Tibial artery (tissue), 4 donors: ENCODE data around the gene ZDHHC11.
"Not testable (repeated sequence)": the region's sequence is repeated elsewhere in the genome, so short reads cannot be mapped to it uniquely, and the experiment has no call there.

Experiments used
- DNase-seq, 2 donors: peaks; one replicate each; pipeline ENCODE4 v3.0.0-alpha.2; 2019
- H3K27ac ChIP-seq, 2 donors: fragments of 200-600 bp; sonication (generic) in 1 of 2; 1 replicate in 1 of 2; 2 replicates in 1 of 2; pipeline ENCODE4 v1.5.1; 2018 to 2019; ENCODE audit warnings: mild to moderate bottlenecking in 1 of 2
- H3K27me3 ChIP-seq, 2 donors: fragments of 200-600 bp; sonication (generic) in 1 of 2; one replicate each; pipeline versions ENCODE4 v1.5.1 to v1.6.0; 2016 to 2019
- H3K36me3 ChIP-seq, 3 donors: fragments of 200-600 bp; sonication (generic) in 2 of 3; one replicate each; pipeline ENCODE4 v1.5.1; 2016 to 2019; ENCODE audit warnings: mild to moderate bottlenecking in 2 of 3
- H3K4me1 ChIP-seq, 4 donors: fragments of 200-600 bp; sonication (generic) in 2 of 4; 1 replicate in 3 of 4; 2 replicates in 1 of 4; pipeline ENCODE4 v1.5.1; 2016 to 2019
- H3K4me3 ChIP-seq, 2 donors: fragments of 200-600 bp; sonication (generic) in 1 of 2; 1 replicate in 1 of 2; 2 replicates in 1 of 2; pipeline ENCODE4 v1.5.1; 2018 to 2019; ENCODE audit warnings: mild to moderate bottlenecking in 2 of 2
- H3K9me3 ChIP-seq, 3 donors: fragments of 200-600 bp; sonication (generic) in 1 of 3; one replicate each; pipeline ENCODE4 v1.5.1; 2016 to 2019
- intact Hi-C: fragments of 100-400 bp; cut with DNase I; formaldehyde crosslinking; loops from one replicate; pipeline ENCODE4 v1.15.0; 2023; ENCODE audit warnings: low total_unique reads
- TF ChIP-seq, protein P1 (sequence below), 2 experiments: fragments of 200-600 bp in 1 of 2; fragments of 450-650 bp in 1 of 2; IDR thresholded peaks; one replicate each; pipeline ENCODE4 v1.5.1; 2017 to 2019; ENCODE audit warnings: antibody characterized with exemption in 2 of 2, mild to moderate bottlenecking in 1 of 2, moderate library complexity in 1 of 2

Gene ZDHHC11

DNA sequence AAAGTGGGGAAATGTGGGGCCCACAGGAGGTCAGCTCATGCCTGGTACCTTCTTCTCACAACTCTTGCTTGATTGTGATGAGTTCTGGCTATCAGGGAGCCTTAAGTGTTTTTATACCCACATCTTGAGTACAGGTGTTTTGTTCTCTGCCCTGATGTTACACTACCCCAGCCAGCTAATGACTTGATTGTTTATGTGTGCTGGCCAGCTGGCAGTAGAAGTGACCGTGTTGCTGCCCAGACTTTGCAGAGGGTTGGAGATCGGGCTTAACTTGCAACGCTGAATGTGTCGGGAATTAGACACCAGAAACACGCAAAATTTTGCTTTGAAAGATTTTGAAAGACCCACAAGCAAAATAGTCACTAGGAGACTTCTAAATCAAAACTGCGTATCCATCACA, 49.3 kb downstream of the ZDHHC11 start:
- Histone ChIP-seq H3K27me3 (no peaks in the 10 kb centered on the region), H3K4me1 (no peaks in the 10 kb centered on the region), H3K9me3 (peaks cover 0 to 10% (median 4%) of the 10 kb centered on the region in 3 donors), H3K36me3 (no peaks in the 10 kb centered on the region), H3K27ac (no peak overlapping the region), H3K4me3 (no peak overlapping the region)
- DNase-seq, result no peak
- intact Hi-C loops, result no loop called here
- TF ChIP-seq, protein P1, sequence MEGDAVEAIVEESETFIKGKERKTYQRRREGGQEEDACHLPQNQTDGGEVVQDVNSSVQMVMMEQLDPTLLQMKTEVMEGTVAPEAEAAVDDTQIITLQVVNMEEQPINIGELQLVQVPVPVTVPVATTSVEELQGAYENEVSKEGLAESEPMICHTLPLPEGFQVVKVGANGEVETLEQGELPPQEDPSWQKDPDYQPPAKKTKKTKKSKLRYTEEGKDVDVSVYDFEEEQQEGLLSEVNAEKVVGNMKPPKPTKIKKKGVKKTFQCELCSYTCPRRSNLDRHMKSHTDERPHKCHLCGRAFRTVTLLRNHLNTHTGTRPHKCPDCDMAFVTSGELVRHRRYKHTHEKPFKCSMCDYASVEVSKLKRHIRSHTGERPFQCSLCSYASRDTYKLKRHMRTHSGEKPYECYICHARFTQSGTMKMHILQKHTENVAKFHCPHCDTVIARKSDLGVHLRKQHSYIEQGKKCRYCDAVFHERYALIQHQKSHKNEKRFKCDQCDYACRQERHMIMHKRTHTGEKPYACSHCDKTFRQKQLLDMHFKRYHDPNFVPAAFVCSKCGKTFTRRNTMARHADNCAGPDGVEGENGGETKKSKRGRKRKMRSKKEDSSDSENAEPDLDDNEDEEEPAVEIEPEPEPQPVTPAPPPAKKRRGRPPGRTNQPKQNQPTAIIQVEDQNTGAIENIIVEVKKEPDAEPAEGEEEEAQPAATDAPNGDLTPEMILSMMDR (IDR thresholded peaks at IDR 0.05), result no peak

GRCh38 chr5:801055-801454, 49.7 kb downstream of the ZDHHC11 start:
- H3K27me3 ChIP-seq, intact Hi-C loops, H3K27ac ChIP-seq: not testable (repeated sequence)

GRCh38 chr5:798505-799138, 52.2 kb downstream of the ZDHHC11 start:
- H3K9me3 ChIP-seq, H3K27me3 ChIP-seq, H3K4me1 ChIP-seq, H3K4me3 ChIP-seq, H3K36me3 ChIP-seq, intact Hi-C loops, H3K27ac ChIP-seq, DNase-seq: not testable (repeated sequence)

More at GRCh38 chr5:801055-801454, 49.7 kb downstream of the ZDHHC11 start:
- not testable (repeated sequence) for DNase-seq, H3K9me3 ChIP-seq, H3K4me1 ChIP-seq, H3K4me3 ChIP-seq, H3K36me3 ChIP-seq

DNA sequence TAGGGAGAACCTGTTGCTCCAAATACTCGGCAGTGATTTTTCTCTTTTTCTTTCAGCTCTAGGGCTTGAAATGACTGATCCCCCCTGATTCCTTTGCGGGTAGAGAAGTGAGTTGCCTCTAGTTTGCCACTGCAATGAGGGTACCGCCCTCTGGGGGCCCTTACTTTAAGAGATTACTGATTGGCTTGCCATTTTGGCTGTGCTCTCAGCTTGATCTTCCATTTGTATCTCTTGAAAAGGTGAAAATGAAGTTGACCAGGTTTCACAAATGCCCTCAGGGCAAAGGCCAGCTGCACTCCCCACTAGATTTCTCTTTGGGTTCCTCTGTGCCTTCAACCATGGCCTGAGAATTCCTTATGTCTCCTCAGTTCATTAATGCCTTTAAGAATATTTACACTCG, 52.8 kb downstream of the ZDHHC11 start:
- H3K27me3 ChIP-seq, DNase-seq, H3K4me3 ChIP-seq, H3K27ac ChIP-seq, H3K36me3 ChIP-seq, H3K9me3 ChIP-seq, intact Hi-C loops, H3K4me1 ChIP-seq: not testable (repeated sequence)

GRCh38 chr5:795873-796272, 54.9 kb downstream of the ZDHHC11 start:
- H3K27me3 ChIP-seq, H3K4me1 ChIP-seq, H3K36me3 ChIP-seq, H3K27ac ChIP-seq, DNase-seq, intact Hi-C loops, H3K4me3 ChIP-seq: not testable (repeated sequence)
- H3K9me3 ChIP-seq, result peaks cover 0 to 12% (median 0%) of the 10 kb centered on the region in 3 donors

DNA sequence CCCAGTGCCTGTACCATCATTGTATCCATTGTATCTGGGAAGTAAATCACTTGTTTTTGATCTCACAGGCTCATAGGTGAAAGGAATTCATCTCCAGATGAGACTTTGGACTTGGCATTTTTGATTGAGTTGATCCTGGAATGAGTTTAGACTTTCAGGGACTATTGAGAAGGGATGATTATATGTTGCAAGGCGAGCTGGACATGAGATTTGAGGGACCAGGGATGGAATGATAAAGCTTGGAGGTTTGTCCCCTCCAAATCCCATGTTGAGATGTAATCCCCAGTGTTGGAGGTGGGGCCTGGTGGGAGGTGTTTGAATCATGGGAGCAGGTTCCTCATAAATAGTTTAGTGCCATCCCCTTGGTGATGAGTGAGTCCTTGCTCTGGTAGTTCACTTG, 55.8 kb downstream of the ZDHHC11 start:
- H3K4me3 ChIP-seq, DNase-seq, H3K4me1 ChIP-seq, intact Hi-C loops, H3K36me3 ChIP-seq, H3K27ac ChIP-seq, H3K27me3 ChIP-seq: not testable (repeated sequence)
- H3K9me3 ChIP-seq, result peaks cover 0 to 12% (median 0%) of the 10 kb centered on the region in 3 donors

DNA sequence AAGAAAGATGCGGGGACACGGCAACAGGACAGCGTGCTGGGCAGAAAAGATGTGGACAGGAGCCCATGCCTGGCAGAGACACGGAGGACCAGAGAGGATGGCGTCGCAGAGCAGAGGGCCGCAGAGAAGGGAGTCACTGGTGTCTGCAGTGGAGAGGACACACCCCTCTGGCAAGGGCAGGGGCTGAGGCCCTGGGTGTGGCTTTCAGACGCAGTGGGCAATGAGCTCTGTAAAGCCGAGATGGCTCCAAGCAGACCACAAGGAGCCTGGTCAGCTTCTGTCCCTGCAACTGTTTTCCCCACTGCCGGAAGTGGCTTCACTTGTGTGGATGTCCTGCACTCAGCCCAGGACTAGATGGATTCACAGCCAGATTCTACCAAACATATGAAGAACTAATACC, 62.1 kb downstream of the ZDHHC11 start:
- H3K27ac ChIP-seq, intact Hi-C loops, H3K9me3 ChIP-seq, H3K36me3 ChIP-seq, DNase-seq, H3K27me3 ChIP-seq, H3K4me3 ChIP-seq: not testable (repeated sequence)
- H3K4me1 ChIP-seq, result peaks cover 0 to 19% (median 9%) of the 10 kb centered on the region in 4 donors

DNA sequence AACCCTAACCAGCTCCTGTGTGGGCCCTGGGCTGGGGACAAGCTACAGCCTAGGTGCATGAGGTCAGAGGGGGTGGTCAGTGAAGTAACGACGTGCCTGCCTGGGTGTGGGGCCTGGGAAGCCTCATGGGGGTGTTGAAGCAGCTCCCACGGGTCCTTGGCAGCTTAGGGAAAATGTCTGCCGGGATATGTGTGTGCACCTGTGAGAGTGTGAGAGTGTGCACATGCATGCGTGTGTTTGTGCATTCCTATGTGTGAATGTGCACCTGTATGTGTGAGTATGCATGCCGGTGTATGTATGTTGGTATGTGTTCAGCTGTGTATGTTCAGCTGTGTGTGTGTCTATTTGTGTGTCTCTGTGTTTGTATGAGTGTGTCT, 62.9 kb downstream of the ZDHHC11 start:
- DNase-seq, H3K27ac ChIP-seq, H3K27me3 ChIP-seq, H3K4me3 ChIP-seq, H3K9me3 ChIP-seq, intact Hi-C loops, H3K36me3 ChIP-seq: not testable (repeated sequence)
- H3K4me1 ChIP-seq, result peaks cover 0 to 28% (median 16%) of the 10 kb centered on the region in 4 donors

- H3K9me3 ChIP-seq, H3K27ac ChIP-seq, DNase-seq, H3K36me3 ChIP-seq, H3K4me3 ChIP-seq, H3K27me3 ChIP-seq, intact Hi-C loops: not testable (repeated sequence)
- peaks cover 0 to 28% (median 16%) of the 10 kb centered on the region in 4 donors for H3K4me1 ChIP-seq
These were observed 63.4 kb downstream of the ZDHHC11 start for GRCh38 chr5:787224-787856.

- H3K4me1 ChIP-seq, result peaks cover 0 to 28% (median 16%) of the 10 kb centered on the region in 4 donors
- H3K36me3 ChIP-seq, intact Hi-C loops, H3K9me3 ChIP-seq, H3K27me3 ChIP-seq: not testable (repeated sequence)
- peak overlapping the region; percentile 58 to 71 for H3K4me3 ChIP-seq
- peak in 1 of 2 donors; percentile 69 for DNase-seq
- peak overlapping the region in 1 of 2 donors; percentile 5 for H3K27ac ChIP-seq
These were observed 65.5 kb downstream of the ZDHHC11 start for GRCh38 chr5:785181-785705.

DNA sequence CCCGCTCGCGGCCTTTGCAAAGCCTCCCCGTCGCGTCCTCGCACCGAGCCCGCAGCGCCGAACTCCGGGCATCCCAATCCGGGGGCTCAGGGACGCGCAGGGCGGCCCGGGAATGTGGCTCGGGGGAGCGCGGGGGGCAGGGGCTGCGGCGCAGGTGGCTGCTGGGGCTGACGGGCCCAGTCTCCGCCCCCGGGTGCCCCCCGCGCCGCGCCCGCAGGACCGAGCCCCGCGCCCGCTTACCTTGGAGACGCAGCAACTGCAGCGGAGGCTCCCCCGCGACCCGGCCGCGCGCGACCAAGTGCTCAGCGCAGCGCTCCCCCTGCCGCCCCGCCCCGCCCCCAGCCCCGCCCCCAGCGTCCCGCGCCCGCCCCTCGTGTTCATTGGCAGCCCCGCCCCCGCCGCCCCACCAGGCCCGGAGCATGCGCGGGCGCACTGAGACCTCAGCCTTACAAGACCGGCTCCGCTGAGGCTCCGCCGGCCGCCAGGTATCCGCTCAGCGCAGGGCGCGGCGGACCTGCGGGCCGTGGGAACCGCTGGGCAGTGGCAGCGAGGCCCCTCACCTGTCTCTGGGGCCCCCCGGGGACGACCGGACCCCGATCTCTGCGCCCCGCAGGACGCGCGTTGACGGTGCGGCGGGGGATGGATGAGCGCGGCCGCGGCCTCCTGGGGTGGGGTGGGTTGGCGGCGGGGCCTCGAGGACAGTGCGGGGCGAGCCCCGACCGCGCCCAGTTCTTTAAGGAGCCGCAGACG, 66.2 kb downstream of the ZDHHC11 start, which contains the start of gene ZDHHC11B:
Gene ZDHHC11B (minus strand): TSS at position 302 of the 750 bp plus-strand sequence. CDS start 17,810 bp downstream, outside the sequence.
- H3K9me3 ChIP-seq, H3K27me3 ChIP-seq, H3K36me3 ChIP-seq: not testable (repeated sequence)
- DNase-seq, result peak; percentile 91 to 92
- peaks cover 0 to 28% (median 16%) of the 10 kb centered on the region in 4 donors for H3K4me1 ChIP-seq
- intact Hi-C loops, result loop anchor here (5.0 kb wide), 1 partner anchor 92 kb away; the partner anchor contains the start of gene TPPP
- H3K27ac ChIP-seq, result peak within 1 kb of the TSS in 1 of 2 donors; percentile 32
- peak within 1 kb of the TSS; percentile 58 to 71 for H3K4me3 ChIP-seq

DNA sequence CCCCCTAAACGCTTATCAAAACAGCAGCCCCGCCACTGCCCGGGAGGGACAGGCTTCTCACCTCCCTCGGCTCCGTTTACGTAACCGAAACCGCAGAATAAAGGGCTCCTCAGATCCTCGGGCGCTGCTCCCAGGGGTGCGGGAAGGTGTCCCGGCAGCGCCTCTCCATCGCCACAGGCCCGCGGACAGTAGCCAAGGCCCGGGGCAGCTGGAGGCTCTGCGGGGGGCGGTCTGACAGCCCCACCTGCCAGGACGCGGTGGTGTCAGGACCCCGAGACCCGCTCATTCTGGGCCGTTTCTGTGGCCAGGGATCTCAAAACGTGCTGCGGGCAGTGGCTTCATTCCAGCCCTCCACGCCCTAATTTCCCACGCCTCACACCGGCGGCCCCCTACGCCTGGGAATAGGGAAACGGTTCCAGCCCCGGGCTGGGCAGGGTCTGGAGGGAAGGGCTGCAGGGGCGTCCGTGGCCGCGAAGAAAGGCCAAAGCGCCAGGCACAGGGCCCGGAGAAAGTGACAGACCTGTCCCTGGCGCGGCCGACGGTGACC, 66.8 kb downstream of the ZDHHC11 start:
- Histone ChIP-seq H3K27ac (peak overlapping the region in 1 of 2 donors; percentile 32), H3K4me1 (peaks cover 0 to 28% (median 16%) of the 10 kb centered on the region in 4 donors), H3K4me3 (peak overlapping the region; percentile 58 to 71)
- DNase-seq, result peak in 1 of 2 donors; percentile 69
- H3K9me3 ChIP-seq, H3K27me3 ChIP-seq, H3K36me3 ChIP-seq: not testable (repeated sequence)
- intact Hi-C loops, result loop anchor here (5.0 kb wide), 1 partner anchor 92 kb away; the partner anchor contains the start of gene TPPP
